PC-3 (cell line): ENCODE results near the gene SLF2. TPM values are rescaled to one million over a fixed set of nuclear protein-coding genes. Genes with fewer than 3 reads are reported as not detected.

Source experiments
- ATAC-seq: fragments of 200-7000 bp; cut with Tn5 transposase; 2 replicates; pipeline ENCODE4 v1.9.1; 2020; ENCODE audit warnings: mild to moderate bottlenecking, moderate library complexity
- BruUV-seq: library from RNA; stranded (reverse); fragments of 400-500 nt; replicated peaks from 2 replicates; lab custom pipeline; 2021; lab: Mats Ljungman, UMichigan
- CTCF ChIA-PET: fragments of 300-600 bp; sonication (Branson Sonifier 250); formaldehyde crosslinking; loops from one replicate; lab custom pipeline; 2022; ENCODE audit warnings: antibody characterized with exemption; lab: Charles Lee
- POLR2A ChIA-PET: fragments of 300-600 bp; sonication (Branson Sonifier 250); formaldehyde crosslinking; loops from one replicate; lab custom pipeline; 2022; ENCODE audit warnings: antibody characterized with exemption; ENCODE audit not compliant: unreplicated experiment; lab: Charles Lee
- DNase-seq: peaks from one replicate; pipeline ENCODE4 v3.0.0-alpha.2; 2015
- H2AFZ ChIP-seq: fragments of 300-600 bp; sonication (generic); 2 replicates; pipeline ENCODE4 v1.6.0; 2016; ENCODE audit warnings: antibody characterized with exemption, low read length
- H3F3A ChIP-seq: fragments of 300-600 bp; sonication (generic); one replicate; pipeline ENCODE4 v1.6.0; 2017; ENCODE audit warnings: antibody characterized with exemption, low read length, control low read depth, mild to moderate bottlenecking; ENCODE audit not compliant: unreplicated experiment
- H3K27ac ChIP-seq: fragments of 300-600 bp; sonication (generic); 2 replicates; pipeline ENCODE4 v1.5.1; 2016; ENCODE audit warnings: mild to moderate bottlenecking, low read length
- H3K27me3 ChIP-seq: fragments of 300-600 bp; sonication (generic); 2 replicates; pipeline ENCODE4 v1.6.1; 2016; ENCODE audit warnings: low read length, mixed read lengths
- H3K36me3 ChIP-seq: fragments of 300-600 bp; sonication (generic); 2 replicates; pipeline ENCODE4 v1.6.1; 2016; ENCODE audit warnings: low read depth, mixed run types, low read length, mixed read lengths
- H3K4me1 ChIP-seq: fragments of 300-600 bp; sonication (generic); 2 replicates; pipeline ENCODE4 v1.5.1; 2016; ENCODE audit warnings: low read length; ENCODE audit not compliant: insufficient read depth
- H3K4me2 ChIP-seq: fragments of 300-600 bp; sonication (generic); 2 replicates; pipeline ENCODE4 v1.6.0; 2016; ENCODE audit warnings: low read length
- H3K4me3 ChIP-seq: fragments of 300-600 bp; sonication (generic); 2 replicates; pipeline ENCODE4 v1.5.1; 2016; ENCODE audit warnings: mild to moderate bottlenecking, low read length, mixed read lengths
- H3K79me2 ChIP-seq: fragments of 300-600 bp; sonication (generic); 2 replicates; pipeline ENCODE4 v1.6.1; 2017; ENCODE audit warnings: low read length, mixed read lengths
- H3K9ac ChIP-seq: fragments of 300-600 bp; sonication (generic); 2 replicates; pipeline ENCODE4 v1.6.0; 2016; ENCODE audit warnings: mild to moderate bottlenecking, low read length
- H3K9me2 ChIP-seq: fragments of 300-600 bp; sonication (generic); replicated peaks from 2 replicates; pipeline ENCODE4 v1.6.1; 2016; ENCODE audit warnings: mixed run types, low read length, mixed read lengths
- H3K9me3 ChIP-seq: fragments of 300-600 bp; sonication (generic); 2 replicates; pipeline ENCODE4 v1.6.1; 2016; ENCODE audit warnings: low read length, mixed read lengths
- H4K20me1 ChIP-seq: fragments of 300-600 bp; sonication (generic); 2 replicates; pipeline ENCODE4 v1.6.1; 2016; ENCODE audit warnings: low read length, mixed read lengths
- EZH2 ChIP-seq: fragments of 300-600 bp; sonication (generic); IDR thresholded peaks from one replicate; pipeline ENCODE4 v1.6.1; 2017; ENCODE audit warnings: antibody characterized with exemption, mild to moderate bottlenecking, low read length; ENCODE audit not compliant: unreplicated experiment
- EZH2phosphoT487 ChIP-seq: fragments of 300-600 bp; sonication (generic); IDR thresholded peaks from 2 replicates; pipeline ENCODE4 v1.6.1; 2018; ENCODE audit warnings: mild to moderate bottlenecking, antibody characterized with exemption, low read length, borderline replicate concordance
- intact Hi-C: fragments of 100-400 bp; cut with micrococcal nuclease; formaldehyde crosslinking; loops from 2 replicates; pipeline ENCODE4 v1.9.0; 2023
- total RNA-seq: library from RNA; depleted of rRNA; stranded (reverse); fragments of >200 nt; gene quantifications from 2 replicates; pipeline ENCODE4 v1.2.3, GENCODE V29; 2014
- TF ChIP-seq, protein P1 (sequence below): fragments of 300-600 bp; sonication (generic); conservative IDR thresholded peaks from 2 replicates; pipeline ENCODE4 v1.5.1; 2017; ENCODE audit warnings: antibody characterized with exemption, low read depth, mild to moderate bottlenecking, low read length

The SLF2 gene
- total RNA-seq, 1 experiment from 2014 or later = 19.5 TPM

DNA sequence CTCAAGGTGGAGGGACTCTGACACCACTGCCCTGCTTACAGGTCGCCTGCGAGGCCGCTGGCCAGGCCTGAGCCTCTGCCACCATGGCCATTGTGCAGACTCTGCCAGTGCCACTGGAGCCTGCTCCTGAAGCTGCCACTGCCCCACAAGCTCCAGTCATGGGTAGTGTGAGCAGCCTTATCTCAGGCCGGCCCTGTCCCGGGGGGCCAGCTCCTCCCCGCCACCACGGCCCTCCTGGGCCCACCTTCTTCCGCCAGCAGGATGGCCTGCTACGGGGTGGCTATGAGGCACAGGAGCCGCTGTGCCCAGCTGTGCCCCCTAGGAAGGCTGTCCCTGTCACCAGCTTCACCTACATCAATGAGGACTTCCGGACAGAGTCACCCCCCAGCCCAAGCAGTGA lies 89.7 kb downstream of the SLF2 start:
- no peaks in the 10 kb centered on the region for H3K9me2 ChIP-seq
- no peak overlapping the region for H2AFZ ChIP-seq
- H4K20me1 ChIP-seq = no peaks in the 10 kb centered on the region
- DNase-seq (no peak), ATAC-seq (no peak)
- peaks cover 30% of the 10 kb centered on the region for H3K4me1 ChIP-seq
- intact Hi-C loops = no loop called here
- ChIA-PET POLR2A (no interaction called here), CTCF (no interaction called here)
- no peak overlapping the region for H3K9ac ChIP-seq
- H3K4me3 ChIP-seq = no peak overlapping the region
- no peaks in the 10 kb centered on the region for H3F3A ChIP-seq
- H3K9me3 ChIP-seq = no peaks in the 10 kb centered on the region
- H3K27ac ChIP-seq = no peak overlapping the region
- no peak overlapping the region for H3K4me2 ChIP-seq
- no peaks in the 10 kb centered on the region for H3K36me3 ChIP-seq
- TF ChIP-seq, protein P1, sequence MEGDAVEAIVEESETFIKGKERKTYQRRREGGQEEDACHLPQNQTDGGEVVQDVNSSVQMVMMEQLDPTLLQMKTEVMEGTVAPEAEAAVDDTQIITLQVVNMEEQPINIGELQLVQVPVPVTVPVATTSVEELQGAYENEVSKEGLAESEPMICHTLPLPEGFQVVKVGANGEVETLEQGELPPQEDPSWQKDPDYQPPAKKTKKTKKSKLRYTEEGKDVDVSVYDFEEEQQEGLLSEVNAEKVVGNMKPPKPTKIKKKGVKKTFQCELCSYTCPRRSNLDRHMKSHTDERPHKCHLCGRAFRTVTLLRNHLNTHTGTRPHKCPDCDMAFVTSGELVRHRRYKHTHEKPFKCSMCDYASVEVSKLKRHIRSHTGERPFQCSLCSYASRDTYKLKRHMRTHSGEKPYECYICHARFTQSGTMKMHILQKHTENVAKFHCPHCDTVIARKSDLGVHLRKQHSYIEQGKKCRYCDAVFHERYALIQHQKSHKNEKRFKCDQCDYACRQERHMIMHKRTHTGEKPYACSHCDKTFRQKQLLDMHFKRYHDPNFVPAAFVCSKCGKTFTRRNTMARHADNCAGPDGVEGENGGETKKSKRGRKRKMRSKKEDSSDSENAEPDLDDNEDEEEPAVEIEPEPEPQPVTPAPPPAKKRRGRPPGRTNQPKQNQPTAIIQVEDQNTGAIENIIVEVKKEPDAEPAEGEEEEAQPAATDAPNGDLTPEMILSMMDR = no peak
- TF ChIP-seq EZH2phosphoT487 = no peak
- TF ChIP-seq EZH2 = no peak
- H3K79me2 ChIP-seq = peaks cover 40% of the 10 kb centered on the region
- no peaks in the 10 kb centered on the region for H3K27me3 ChIP-seq
- no TSS peak for BruUV-seq

DNA sequence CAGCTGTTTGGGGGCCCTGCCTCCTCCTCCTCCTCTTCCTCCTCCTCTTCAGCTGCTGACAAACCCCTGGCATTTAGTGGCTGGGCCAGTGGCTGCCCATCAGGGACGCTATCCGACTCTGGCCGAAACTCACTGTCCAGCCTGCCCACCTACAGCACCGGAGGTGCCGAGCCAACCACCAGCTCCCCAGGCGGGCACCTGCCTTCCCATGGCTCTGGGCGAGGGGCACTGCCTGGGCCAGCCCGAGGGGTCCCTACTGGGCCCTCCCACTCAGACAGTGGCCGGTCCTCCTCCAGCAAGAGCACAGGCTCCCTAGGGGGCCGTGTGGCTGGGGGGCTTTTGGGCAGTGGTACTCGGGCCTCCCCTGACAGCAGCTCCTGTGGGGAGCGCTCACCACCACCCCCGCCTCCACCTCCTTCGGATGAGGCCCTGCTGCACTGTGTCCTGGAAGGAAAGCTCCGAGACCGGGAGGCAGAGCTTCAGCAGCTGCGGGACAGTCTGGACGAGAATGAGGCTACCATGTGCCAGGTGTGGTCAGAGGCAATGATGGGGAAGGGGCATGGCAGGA lies 91.0 kb downstream of the SLF2 start:
- no TSS peak for BruUV-seq

DNA sequence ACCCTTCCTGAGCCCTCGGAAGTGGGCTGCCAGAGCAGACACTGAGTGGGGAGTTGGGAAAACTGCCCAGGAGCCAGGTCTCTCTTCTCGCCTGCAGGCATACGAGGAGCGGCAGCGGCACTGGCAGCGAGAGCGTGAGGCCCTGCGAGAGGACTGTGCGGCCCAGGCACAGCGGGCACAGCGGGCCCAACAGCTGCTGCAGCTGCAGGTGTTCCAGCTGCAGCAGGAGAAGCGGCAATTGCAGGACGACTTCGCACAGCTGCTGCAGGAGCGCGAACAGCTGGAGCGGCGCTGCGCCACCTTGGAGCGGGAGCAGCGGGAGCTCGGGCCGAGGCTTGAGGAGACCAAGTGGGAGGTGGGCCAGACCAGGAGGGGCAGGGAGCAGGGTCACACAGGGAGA lies 92.6 kb downstream of the SLF2 start:
- no peak overlapping the region for H3K4me2 ChIP-seq
- ChIA-PET CTCF (no interaction called here), POLR2A (no interaction called here)
- peaks cover 22% of the 10 kb centered on the region for H3K79me2 ChIP-seq
- H3K9ac ChIP-seq = no peak overlapping the region
- DNase-seq = no peak
- no peaks in the 10 kb centered on the region for H3K36me3 ChIP-seq
- no peaks in the 10 kb centered on the region for H3K9me3 ChIP-seq
- no peaks in the 10 kb centered on the region for H3K9me2 ChIP-seq
- H4K20me1 ChIP-seq = no peaks in the 10 kb centered on the region
- H3K27me3 ChIP-seq = no peaks in the 10 kb centered on the region
- no peaks in the 10 kb centered on the region for H3F3A ChIP-seq
- no peak for ATAC-seq
- no TSS peak for BruUV-seq
- no peak overlapping the region for H3K27ac ChIP-seq
- no peak overlapping the region for H2AFZ ChIP-seq
- H3K4me1 ChIP-seq = peaks cover 15% of the 10 kb centered on the region
- TF ChIP-seq EZH2 (no peak), EZH2phosphoT487 (no peak)
- TF ChIP-seq, protein P1 = no peak
- no peak overlapping the region for H3K4me3 ChIP-seq
- intact Hi-C loops = no loop called here

More for the DNA sequence above, 91.0 kb downstream of the SLF2 start:
- H3K27ac ChIP-seq = no peak overlapping the region
- no peaks in the 10 kb centered on the region for H4K20me1 ChIP-seq
- H3K9me2 ChIP-seq = no peaks in the 10 kb centered on the region
- no peak overlapping the region for H3K4me2 ChIP-seq
- intact Hi-C loops = no loop called here
- H3K27me3 ChIP-seq = no peaks in the 10 kb centered on the region
- H3K4me3 ChIP-seq = no peak overlapping the region
- no peak for DNase-seq
- peaks cover 20% of the 10 kb centered on the region for H3K4me1 ChIP-seq
- H2AFZ ChIP-seq = no peak overlapping the region
- H3K36me3 ChIP-seq = no peaks in the 10 kb centered on the region
- H3K9ac ChIP-seq = no peak overlapping the region
- no peaks in the 10 kb centered on the region for H3K9me3 ChIP-seq
- TF ChIP-seq EZH2phosphoT487 (no peak), EZH2 (no peak)
- TF ChIP-seq, protein P1 = no peak
- H3K79me2 ChIP-seq = peaks cover 30% of the 10 kb centered on the region
- no peaks in the 10 kb centered on the region for H3F3A ChIP-seq
- POLR2A ChIA-PET = no interaction called here
- ATAC-seq = no peak
- CTCF ChIA-PET = no interaction called here
